Measurements from ENCODE around the gene GALNT1.

Gene GALNT1

GRCh38 chr18:35641916-35642315, 60.4 kb downstream of the GALNT1 start:
- H3K4me3 ChIP-seq (ENCODE audit: low read depth, low read length), result no peak overlapping the region
- TF ChIP-seq CTCF (IDR thresholded peaks at IDR 0.05; ENCODE audit: low read depth, low read length), result no peak

GRCh38 chr18:35642802-35643201, 61.3 kb downstream of the GALNT1 start:
- TF ChIP-seq CTCF (IDR thresholded peaks at IDR 0.05; ENCODE audit: low read depth, low read length), result no peak
- H3K4me3 ChIP-seq (ENCODE audit: low read depth, low read length), result no peak overlapping the region

- TF ChIP-seq CTCF (IDR thresholded peaks at IDR 0.05; ENCODE audit: low read depth, low read length), result no peak
- H3K4me3 ChIP-seq (ENCODE audit: low read depth, low read length), result no peak overlapping the region
These were observed 64.9 kb downstream of the GALNT1 start for GRCh38 chr18:35646449-35646848.

- no peak for TF ChIP-seq CTCF (IDR thresholded peaks at IDR 0.05; ENCODE audit: low read depth, low read length)
- no peak overlapping the region for H3K4me3 ChIP-seq (ENCODE audit: low read depth, low read length)
These were observed 72.0 kb downstream of the GALNT1 start for GRCh38 chr18:35653392-35654135.

- no peak overlapping the region for H3K4me3 ChIP-seq (ENCODE audit: low read depth, low read length)
- no peak for TF ChIP-seq CTCF (IDR thresholded peaks at IDR 0.05; ENCODE audit: low read depth, low read length)
These were observed 76.6 kb downstream of the GALNT1 start for GRCh38 chr18:35658112-35658511.

- H3K4me3 ChIP-seq (ENCODE audit: low read depth, low read length), result no peak overlapping the region
- TF ChIP-seq CTCF (IDR thresholded peaks at IDR 0.05; ENCODE audit: low read depth, low read length), result no peak
These were observed 80.1 kb downstream of the GALNT1 start for GRCh38 chr18:35661483-35662146.
